Superior temporal gyrus (tissue), 1 donor: ENCODE results near the gene RAD50.
"Not testable (repeated sequence)": the region's sequence is repeated elsewhere in the genome, so short reads cannot be mapped to it uniquely, and the experiment has no call there.

Experiments used
- DNase-seq: peaks from one replicate; pipeline ENCODE4 v3.0.0-alpha.2; 2016; ENCODE audit errors: extremely low spot score

The RAD50 gene

DNA sequence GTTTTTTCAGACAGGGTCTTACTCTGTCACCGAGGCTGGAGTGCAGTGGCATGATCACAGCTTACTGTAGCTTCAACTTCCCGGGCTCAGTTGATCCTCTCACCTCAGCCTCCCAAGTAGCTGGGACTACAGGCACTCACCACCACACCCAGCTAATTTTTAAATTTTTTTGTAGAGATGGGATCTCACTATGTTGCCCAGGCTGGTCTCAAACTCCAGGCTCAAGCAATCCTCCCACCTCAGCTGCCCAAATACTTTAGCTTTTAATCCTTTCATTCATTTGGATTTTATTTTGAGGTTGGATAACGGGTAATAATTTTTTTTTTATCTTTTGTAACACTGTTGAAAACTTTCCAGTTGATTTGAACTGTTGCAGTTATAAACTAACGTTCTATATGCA lies 76.8 kb downstream of the RAD50 start:
- DNase-seq: not testable (repeated sequence)

DNA sequence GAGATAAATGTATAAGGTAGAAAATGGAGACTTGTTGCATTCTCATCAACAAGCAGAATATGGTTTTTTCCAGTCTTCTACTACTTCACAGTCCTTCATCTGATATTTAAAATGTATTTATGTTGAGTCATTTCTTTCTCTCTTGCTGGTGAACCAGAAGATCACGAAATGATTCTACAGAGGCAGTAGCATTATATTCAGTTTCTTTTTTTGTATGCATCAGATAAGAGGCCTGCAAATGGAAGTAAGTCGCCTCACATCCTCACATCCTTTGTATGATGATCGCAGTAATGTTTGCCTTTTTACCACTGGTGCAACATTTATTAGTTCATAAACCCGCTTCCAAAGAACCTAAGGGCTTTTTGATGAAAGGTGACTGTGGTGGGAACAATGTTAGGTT lies 79.1 kb downstream of the RAD50 start:
- no peak for DNase-seq

DNA sequence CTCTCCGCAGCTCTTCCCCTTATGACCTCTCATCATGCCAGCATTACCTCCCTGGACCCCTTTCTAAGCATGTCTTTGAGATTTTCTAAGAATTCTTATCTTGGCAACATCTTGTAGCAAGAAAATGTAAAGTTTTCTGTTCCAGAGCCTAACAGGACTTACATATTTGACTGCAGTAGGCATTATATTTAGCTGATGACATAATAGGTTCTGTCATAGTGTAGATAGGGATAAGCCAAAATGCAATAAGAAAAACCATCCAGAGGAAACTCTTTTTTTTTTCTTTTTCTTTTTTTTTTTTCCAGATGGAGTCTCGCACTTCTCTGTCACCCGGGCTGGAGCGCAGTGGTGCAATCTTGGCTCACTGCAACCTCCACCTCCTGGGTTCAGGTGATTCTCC lies 80.5 kb downstream of the RAD50 start:
- no peak for DNase-seq

DNA sequence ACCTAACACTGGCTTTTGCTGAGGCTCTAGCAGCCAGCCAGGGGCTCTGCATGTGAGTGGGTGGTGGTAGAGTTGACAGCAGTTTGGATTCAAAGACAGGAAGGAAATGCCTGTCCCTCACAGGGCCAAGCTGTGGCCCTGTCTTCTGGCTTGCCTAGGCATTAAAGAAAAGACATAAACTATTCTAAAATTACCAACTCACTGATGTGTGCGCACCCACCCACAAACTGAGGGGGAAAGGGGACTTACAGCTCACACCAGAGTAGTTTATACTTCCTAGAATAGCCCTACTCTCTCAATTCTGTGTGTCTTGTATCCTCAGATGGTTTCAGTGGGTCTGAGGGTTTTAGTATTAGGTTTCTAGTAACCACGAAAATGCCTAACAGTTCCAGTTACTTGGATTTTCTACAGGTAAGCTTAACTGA lies 82.9 kb downstream of the RAD50 start:
- no peak for DNase-seq

DNA sequence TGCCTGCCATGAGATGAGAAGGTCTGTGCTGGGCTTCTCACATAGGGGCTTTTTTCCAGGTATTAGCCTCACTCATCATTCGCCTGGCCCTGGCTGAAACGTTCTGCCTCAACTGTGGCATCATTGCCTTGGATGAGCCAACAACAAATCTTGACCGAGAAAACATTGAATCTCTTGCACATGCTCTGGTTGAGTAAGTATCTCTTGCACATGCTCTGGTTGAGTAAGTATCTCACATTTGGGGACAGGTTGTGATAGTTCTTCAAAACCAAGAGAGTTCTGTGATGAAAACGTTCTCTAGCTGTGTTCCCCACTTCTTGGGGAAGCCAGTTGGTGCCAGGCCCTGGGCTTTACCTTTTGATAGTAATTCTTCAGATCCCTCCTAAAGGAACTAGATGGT lies 83.8 kb downstream of the RAD50 start:
- DNase-seq: no peak

DNA sequence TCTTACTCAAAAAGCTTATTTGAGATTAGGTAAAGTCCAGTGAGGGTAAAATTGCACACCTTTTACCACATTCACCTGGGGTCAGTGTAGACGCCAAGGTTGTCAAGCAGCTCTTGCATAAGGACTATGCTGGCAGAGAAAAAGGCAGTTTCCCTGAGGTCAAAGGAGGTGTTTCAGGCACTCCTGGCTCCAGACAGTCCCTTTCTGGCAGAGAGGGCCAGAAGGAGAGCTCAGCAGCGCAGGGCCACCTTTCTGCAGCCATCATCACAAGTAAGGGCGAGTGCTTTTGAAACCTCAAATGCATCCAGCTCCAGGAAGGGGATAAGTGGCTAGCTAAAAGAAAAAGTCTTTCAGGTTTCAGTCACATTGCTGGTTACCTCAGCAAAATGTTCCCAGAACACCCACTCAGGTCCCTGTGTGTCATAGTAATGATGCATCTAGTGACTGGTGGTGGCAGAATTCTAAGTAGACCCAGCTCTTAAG lies 84.5 kb downstream of the RAD50 start:
- DNase-seq: no peak

DNA sequence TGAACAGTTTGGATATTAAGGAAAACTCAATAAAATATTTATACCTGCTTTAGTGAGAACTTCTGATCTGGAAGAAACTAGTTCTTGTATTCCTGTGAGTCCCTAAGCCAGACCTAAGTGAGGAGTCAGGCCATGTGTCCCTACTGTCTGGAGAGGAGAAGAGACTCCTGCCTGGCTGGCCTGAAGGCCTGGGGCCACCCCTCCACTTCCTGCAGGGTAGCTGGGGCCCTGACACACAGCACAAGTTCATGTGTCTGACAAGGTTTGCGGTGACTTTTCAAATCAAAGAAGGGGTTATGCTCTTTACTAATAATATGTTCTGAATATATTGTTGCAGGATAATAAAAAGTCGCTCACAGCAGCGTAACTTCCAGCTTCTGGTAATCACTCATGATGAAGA lies 85.1 kb downstream of the RAD50 start:
- no peak for DNase-seq

DNA sequence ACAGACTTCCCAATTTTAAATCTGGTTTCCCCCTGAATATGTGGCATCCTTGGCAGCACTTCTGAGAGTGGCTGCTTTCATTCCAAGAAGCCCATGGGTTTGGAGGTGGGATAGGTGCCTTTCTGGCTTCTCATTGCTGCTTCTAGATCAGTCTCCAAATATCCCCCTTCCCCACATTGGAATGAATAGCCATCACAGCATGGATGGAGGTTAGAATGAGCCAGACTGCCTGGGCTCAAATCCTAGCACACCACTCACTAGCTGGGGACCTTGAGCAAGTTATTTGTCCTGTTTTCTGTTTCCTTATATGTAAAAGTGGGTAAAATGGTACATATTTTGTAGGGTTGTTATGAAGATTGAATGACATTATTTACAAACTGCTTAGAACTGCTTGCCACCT lies 87.4 kb downstream of the RAD50 start:
- DNase-seq: no peak

DNA sequence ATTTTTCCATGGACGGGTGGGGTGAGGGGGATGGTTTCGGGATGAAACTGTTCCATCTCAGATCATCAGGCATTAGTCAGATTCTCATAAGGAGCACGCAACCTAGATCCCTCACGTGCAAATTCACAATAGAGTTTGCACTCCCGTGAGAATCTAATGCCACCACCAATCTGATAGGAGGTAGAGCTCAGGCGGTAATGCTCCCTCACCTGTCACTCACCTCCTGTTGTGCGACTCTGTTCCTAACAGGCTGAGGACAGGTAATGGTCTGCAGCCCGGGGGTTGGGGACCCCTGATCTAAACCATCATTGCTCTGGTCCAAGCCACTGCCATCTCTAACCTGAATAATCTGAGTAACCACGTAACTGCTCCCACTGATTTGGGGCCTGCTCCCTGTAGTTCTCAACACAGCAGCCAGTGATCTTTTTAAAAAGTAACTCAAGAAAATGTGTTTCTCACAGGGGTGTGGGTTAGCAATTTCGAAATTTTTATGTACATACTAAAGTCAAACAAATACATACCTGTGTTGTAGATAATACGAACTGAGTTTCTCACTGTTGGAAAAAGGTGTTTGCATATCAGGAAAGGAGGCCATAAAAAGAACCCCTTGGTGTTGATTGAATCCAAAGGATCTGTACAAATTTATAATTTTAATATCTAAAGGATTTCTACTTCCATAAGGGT lies 89.9 kb downstream of the RAD50 start:
- DNase-seq: no peak

DNA sequence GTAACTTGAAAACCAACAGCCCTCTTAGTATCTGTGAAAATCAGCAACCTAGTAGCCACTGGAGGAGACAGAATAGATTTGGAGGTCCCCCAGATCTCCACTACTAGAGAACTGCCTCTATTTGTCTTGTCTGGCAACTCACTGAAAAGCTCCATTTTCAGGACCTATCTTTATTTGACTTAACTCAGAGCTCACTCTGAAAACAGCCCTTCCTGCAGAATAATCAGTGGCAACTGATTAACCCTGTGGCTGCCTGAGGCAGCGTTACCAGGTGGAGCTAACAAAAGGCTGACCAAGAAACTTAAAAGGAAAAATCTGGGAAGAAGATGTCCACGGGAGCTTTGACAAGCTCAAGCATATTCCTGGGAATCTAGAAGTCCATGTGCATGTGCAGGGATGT lies 90.7 kb downstream of the RAD50 start:
- DNase-seq: no peak

DNA sequence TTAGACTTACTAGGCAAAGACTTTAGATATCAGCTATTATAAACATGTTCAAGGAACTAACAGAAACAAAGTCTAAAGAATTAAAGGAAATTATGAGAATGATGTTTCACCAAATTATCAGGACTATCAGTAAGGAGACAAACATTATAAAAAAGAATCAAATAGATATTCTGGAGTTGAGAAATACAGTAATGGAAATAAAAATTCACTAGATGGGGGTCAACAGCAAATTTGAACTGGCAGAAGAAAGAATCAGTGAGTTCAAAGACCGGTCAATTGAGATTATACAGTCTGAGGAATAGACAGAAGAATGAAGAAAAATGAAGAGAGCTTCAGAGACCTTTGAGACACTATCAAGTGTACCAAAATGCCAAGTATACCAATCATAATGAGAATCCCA lies 91.6 kb downstream of the RAD50 start:
- no peak for DNase-seq

DNA sequence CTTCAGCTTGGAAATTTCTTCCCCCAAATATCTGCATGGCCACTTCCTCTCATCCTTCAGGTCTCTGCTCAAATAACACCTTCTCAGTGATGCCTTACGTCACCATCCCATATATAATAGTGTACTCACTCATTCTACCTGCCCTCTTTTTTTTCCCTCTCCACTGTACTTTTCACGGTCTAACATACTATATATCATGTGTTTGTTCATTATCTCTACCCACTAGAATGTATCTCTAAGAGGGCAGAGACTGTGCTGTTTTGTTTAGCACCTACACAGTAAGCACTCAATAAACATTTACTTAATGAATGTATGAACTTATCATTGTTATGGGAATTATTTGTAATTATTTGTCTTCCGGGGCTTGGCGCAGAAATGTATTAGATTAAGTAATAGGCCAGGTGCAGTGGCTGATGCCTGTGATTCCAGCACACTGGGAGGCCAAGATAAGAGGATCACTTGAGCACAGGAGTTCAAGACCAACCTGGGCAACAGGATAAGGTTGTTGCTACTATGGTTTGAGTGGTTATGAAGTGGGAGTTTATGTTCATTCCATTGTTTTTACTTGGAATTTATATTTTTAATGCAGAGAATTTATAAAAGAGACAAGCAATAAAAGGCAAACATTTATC lies 95.2 kb downstream of the RAD50 start:
- no peak for DNase-seq

DNA sequence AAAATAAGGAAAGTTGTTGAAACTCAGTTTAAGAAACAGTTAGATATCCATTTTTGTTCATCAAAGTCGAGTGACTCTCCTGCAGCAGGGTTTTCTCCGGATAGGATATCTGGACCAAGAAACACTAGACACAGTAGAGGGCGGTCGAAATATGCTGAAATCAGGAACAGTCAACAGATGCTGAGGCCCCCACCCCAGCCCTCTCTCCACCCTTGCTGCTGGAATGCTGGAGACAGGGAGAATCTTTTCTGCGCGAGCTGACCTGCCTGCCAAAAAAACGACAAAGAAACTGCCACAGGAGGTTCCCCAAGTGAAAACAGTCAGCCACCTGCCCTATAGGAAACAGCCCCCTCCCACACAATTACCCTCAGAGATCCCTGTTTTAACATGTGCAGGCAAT lies 96.9 kb downstream of the RAD50 start:
- DNase-seq: no peak

DNA sequence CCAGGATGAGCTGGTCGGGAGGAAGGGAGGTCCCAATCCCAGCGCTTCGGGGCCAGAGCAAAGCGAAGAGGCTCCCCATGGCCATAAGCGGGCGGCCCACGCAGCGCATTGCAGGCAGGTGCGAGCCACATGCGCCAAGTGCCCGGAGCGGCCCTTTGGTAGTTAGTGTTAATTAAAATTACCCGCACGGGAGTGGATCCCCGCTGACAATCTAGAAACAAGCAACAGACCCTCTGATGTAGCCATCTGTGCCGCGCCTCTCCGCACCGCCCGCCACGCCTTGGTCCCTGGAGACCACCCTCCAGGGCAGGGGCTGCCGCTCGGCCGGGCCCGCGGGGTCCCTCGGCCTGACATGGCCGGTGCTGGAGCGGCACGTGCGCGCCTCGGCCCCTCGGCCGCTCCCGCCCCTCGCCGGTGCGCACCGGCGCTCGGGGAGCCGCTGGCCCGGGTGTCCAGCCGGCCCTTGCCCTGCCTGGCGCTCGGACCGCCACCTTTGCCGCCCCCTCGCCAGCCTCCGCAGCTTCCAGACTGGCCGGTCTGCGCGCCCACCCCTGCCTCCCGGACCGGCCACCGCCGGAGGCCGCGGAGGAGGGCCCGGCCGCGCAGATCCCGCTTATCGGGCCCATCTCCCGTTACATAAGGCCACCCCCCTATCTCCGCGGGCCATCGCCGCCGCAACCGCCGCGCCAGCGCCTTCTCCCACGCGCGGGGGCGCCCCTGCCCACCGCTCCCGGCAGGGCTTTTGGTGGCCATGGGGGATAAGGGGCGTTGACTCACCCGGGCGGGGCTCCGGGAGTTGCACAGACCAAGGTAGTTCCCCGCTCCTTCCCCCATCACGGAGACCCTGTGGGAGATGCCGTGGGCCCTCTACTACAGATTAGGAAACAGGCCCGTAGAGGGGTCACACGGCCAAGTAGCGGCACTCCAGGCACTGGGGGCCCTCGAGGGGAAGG lies 99.3 kb downstream of the RAD50 start:
- peak; percentile 25 for DNase-seq

DNA sequence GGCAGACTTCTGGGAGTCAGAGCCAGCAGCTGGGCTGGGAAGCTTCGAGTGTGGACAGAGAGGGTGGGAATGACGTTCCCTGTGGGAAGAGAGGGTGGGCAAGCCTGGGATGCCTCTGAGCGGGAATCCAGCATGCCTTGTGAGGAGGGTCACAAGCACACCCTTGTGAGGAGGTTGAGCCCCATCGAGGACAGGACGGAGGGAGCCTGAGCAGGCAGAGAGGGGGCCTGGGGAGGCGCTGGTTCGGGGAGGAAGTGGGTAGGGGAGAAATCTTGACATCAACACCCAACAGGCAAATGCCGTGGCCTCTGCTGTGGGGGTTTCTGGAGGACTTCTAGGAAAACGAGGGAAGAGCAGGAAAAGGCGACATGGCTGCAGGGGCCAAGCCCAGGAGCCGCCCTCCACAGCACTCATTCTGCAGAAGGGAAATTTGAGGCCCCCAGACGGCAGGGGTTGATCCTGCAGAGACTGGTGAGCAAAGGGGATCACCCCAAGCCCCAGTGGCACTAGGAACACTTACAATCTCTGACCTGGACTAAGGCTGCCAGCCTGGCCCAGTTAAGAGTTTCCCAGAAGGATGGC lies 100.1 kb downstream of the RAD50 start:
- DNase-seq: no peak

DNA sequence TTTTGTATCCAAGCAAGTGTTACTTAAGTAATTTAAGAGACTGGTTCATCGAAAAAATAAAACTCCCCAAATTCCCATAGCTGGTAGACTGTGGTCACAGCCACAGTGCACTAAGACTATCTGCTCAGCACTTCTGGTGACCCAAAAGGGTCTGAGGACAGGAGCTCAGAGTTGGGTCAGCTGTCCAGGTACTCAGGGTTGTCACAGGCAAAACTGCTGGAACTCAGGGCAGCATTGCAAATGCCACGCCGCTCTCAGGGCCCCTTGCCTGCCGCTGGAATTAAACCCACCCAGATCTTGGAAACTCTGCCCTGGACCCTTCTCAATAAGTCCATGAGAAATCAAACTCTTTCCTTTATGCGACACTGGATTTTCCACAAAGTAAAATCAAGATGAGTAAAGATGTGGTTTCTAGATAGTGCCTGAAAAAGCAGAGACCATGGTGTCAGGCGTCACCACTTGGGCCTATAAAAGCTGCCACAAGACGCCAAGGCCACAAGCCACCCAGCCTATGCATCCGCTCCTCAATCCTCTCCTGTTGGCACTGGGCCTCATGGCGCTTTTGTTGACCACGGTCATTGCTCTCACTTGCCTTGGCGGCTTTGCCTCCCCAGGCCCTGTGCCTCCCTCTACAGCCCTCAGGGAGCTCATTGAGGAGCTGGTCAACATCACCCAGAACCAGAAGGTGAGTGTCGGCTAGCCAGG lies 101.1 kb downstream of the RAD50 start, which contains the start of gene IL13:
IL13 (plus strand) TSS at position 498 of the 705 bp plus-strand sequence; CDS start at position 512, 14 bp downstream.
- no peak for DNase-seq

DNA sequence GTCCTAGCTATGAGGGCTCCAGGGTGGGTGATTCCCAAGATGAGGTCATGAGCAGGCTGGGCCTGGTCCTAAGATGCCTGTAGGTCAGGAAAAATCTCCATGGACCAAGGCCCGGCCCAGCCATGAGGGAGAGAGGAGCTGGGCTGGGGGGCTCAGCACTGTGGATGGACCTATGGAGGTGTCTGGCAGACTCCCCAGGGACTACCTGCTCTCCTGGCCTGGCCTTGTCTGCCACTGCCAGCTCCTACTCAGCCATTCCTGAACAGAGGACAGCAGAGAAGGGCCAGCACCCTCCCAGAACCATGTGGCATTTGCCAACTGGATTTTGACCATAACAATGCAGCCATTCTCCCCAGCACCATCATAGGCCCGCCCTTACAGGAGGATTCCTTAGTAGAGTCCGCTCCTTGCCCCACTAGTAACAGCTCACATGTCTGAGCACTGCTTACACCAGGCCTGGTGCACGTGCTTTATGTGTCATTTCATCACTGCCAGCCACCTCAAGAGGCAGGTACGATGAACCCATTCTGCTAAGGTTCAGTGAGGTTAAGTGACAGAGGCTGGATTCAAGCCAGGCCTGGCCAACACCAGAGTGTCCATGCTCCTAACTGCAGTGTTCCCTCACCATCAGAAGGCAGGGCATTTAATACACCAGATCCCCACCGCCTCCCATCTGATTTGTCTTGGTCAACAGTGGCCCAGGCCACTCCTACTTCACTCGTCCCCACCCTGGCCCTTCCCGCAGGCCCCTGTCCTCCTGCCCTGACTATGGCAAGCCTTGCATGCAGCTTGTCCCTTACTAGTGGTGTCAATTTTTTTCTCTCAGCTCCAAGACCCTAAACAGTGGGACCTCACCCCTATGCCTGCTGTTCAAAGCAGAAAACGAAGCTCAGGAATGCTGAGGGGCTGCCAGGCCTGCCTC lies 101.9 kb downstream of the RAD50 start:
- DNase-seq: no peak

DNA sequence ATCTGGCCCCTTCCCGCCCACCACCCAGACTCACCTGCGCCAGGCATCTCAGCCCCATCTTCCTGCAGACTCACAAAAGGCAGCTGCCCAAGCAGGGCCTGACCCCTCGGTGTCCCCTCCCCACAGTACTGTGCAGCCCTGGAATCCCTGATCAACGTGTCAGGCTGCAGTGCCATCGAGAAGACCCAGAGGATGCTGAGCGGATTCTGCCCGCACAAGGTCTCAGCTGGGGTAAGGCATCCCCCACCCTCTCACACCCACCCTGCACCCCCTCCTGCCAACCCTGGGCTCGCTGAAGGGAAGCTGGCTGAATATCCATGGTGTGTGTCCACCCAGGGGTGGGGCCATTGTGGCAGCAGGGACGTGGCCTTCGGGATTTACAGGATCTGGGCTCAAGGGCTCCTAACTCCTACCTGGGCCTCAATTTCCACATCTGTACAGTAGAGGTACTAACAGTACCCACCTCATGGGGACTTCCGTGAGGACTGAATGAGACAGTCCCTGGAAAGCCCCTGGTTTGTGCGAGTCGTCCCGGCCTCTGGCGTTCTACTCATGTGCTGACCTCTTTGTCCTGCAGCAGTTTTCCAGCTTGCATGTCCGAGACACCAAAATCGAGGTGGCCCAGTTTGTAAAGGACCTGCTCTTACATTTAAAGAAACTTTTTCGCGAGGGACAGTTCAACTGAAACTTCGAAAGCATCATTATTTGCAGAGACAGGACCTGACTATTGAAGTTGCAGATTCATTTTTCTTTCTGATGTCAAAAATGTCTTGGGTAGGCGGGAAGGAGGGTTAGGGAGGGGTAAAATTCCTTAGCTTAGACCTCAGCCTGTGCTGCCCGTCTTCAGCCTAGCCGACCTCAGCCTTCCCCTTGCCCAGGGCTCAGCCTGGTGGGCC lies 103.1 kb downstream of the RAD50 start:
- no peak for DNase-seq
